Immature natural killer cell (primary cell): ENCODE measurements around the gene TMED3. TPM values are rescaled to one million over a fixed set of nuclear protein-coding genes. Genes with fewer than 3 reads are reported as not detected.
A peak's percentile ranks its signal among the peaks of the same experiment; 100 is the strongest.

Experiments
- DNase-seq, 3 donors: peaks; one replicate each; pipeline ENCODE4 v3.0.0; 2022; ENCODE audit warnings: mixed read lengths in 1 of 3
- H3K27ac Mint-ChIP-seq, 6 donors: one replicate each; pipeline ENCODE4 v1.8.0; 2020; ENCODE audit warnings: mixed read lengths in 6 of 6, mild to moderate bottlenecking in 5 of 6, inconsistent platforms in 4 of 6, moderate library complexity in 3 of 6
- H3K27me3 Mint-ChIP-seq, 3 donors: one replicate each; pipeline ENCODE4 v1.8.0; 2020 to 2021; ENCODE audit warnings: low read depth in 3 of 3, mild to moderate bottlenecking in 3 of 3, mixed read lengths in 3 of 3, moderate library complexity in 3 of 3, inconsistent platforms in 1 of 3
- H3K36me3 Mint-ChIP-seq, 3 donors: one replicate each; pipeline ENCODE4 v1.8.0; 2020; ENCODE audit warnings: mixed read lengths in 3 of 3, inconsistent platforms in 2 of 3, mild to moderate bottlenecking in 2 of 3
- H3K4me1 Mint-ChIP-seq, 2 donors: one replicate each; pipeline ENCODE4 v1.8.0; 2020; ENCODE audit warnings: inconsistent platforms in 2 of 2, mild to moderate bottlenecking in 2 of 2, mixed read lengths in 2 of 2, moderate library complexity in 1 of 2
- H3K4me3 Mint-ChIP-seq, 5 donors: one replicate each; pipeline ENCODE4 v1.8.0; 2020; ENCODE audit warnings: mild to moderate bottlenecking in 5 of 5, mixed read lengths in 5 of 5, inconsistent platforms in 3 of 5, moderate library complexity in 3 of 5
- H3K9me3 Mint-ChIP-seq, 6 donors: one replicate each; pipeline ENCODE4 v1.8.0; 2020; ENCODE audit warnings: mild to moderate bottlenecking in 6 of 6, mixed read lengths in 6 of 6, inconsistent platforms in 4 of 6, moderate library complexity in 3 of 6
- polyA plus RNA-seq, 3 donors: library from polyadenylated mRNA; unstranded; fragments of 300-500 nt; fragmentation: Illumina TruSeq; gene quantifications; one replicate each; pipeline ENCODE4 v1.2.3, GENCODE V29; 2021

The TMED3 gene
- polyA plus RNA-seq = 10 to 100 TPM; 53.6 to 82.4 (median 77.2) TPM

DNA sequence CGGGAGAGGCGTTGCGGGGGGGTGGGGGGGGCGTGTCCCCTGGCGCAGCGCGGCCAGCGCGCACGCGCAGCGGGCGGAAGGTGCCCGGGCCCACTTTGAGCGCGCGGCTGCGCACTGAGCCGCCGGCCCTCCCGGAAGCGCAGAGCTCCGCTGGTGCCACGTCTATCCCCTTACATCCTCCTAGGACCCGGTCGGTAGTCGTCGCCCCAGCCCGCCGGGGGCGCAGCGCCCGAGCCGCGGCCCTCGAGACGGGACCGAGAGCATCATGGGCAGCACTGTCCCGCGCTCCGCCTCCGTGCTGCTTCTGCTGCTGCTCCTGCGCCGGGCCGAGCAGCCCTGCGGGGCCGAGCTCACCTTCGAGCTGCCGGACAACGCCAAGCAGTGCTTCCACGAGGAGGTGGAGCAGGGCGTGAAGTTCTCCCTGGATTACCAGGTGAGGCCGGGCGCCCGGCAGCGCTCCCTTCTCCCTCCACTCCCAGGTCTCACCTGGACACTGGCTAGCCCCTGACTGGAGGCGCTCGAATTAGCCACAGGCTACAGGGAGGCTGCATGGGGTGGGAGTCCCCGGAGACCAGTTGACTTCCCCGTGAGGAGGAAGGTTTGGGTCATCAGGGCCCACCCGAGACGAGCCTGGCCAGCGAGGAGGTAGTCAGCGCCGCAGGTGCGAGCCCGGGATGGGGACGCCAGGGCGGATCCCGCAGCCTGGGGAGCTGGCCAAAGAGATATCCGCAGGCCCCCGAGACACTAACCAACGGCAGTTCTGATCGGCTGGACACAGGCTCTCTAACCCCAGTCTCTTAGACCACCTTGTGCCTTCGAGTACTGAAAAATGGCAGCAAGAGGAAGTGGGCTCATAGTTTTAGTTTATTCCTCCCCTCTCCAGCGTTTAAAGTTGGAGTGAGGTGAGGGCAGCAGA is at the start of gene TMED3:
TMED3 (plus strand) TSS at position 128 of the 916 bp plus-strand sequence; CDS start at position 266, 138 bp downstream.
- H3K9me3 Mint-ChIP-seq = no peaks in the 10 kb centered on the region
- peak within 1 kb of the TSS; percentile 83 to 89 (median 85) for H3K4me3 Mint-ChIP-seq
- peak; percentile 70 to 83 (median 82) for DNase-seq
- H3K27ac Mint-ChIP-seq = peak within 1 kb of the TSS in 4 of 6 donors; percentile 19 to 68 (median 44)
- H3K4me1 Mint-ChIP-seq = peaks cover 30 to 53% of the 10 kb centered on the region in 2 donors
- peaks cover 3 to 7% (median 4%) of the 10 kb centered on the region in 3 donors for H3K27me3 Mint-ChIP-seq
- H3K36me3 Mint-ChIP-seq = peaks cover 14 to 26% (median 20%) of the 10 kb centered on the region in 3 donors

DNA sequence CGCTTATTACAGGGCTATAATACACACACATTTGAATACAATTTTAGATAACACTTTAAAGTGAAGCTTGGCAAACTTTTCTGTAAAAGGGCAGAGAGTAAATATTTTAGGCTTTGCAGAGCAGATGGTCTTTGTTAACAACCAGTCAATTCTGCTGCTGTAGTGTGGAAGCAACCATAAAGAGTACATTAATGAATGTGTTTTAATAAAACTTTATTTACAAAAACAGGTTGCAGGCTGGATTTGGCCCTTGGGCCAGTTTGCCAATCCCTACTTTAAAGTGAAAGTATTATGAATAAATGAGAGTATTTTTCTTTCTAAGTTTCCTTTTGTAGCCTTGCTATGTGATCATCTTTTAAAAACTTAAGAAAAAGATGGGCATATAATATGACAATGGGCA is 49.1 kb upstream of the TMED3 start:
- no peak overlapping the region for H3K4me3 Mint-ChIP-seq
- H3K9me3 Mint-ChIP-seq = no peaks in the 10 kb centered on the region
- no peak for DNase-seq
- H3K27me3 Mint-ChIP-seq = peaks cover 0 to 15% (median 4%) of the 10 kb centered on the region in 3 donors
- H3K4me1 Mint-ChIP-seq = no peaks in the 10 kb centered on the region
- no peak overlapping the region for H3K27ac Mint-ChIP-seq
- no peaks in the 10 kb centered on the region for H3K36me3 Mint-ChIP-seq

DNA sequence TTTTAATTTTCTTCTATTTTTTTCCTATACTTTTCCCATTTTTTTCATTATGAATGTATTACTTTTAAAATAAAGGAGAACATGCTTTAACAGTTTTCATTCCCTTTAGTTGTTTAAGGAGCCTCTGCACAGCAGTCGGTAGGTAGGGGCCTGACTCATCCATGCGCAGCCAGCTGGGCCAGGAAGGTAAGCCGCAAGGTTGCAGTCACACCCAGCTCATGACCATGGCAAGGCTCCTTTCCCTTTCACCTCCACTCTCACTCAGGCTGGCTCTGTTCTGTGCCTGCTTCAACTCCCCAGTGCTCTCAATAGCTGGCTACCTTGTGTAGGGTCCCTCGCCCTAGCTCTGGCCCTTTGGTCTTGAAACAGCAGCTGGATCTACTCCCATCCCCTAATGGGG is 45.7 kb upstream of the TMED3 start:
- peaks cover 0 to 10% (median 3%) of the 10 kb centered on the region in 3 donors for H3K27me3 Mint-ChIP-seq
- no peak overlapping the region for H3K27ac Mint-ChIP-seq

DNA sequence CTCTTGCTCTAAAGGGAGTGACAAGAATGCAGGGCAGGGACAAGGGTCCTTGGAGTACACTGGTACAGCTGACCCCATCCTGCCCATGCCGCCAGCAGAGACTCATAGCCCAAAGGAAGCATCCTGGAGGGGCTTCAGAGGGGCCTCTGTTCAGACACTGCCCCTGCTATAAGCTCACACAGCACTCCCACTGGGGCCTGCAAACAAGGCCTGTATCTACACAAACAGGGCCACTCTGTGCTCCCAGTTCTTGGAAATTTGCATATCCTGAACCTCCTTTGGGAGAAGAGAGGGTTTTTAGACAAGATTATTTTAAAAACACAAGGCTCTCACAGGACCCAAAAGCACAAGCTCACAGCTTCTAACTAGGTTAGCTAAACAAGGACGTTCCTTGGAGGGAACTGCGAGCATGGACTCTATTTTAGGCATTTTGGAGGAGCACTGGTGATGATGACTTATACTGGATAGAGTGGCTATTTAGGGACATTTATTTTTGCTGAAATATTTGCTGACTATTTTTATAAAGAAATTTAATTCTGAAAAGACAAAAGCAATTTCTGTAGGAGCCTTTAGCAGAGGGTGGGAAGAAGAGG is 44.8 kb upstream of the TMED3 start:
- Mint-ChIP-seq H3K9me3 (no peaks in the 10 kb centered on the region), H3K4me1 (no peaks in the 10 kb centered on the region), H3K27ac (no peak overlapping the region), H3K4me3 (no peak overlapping the region), H3K27me3 (peaks cover 0 to 8% (median 6%) of the 10 kb centered on the region in 3 donors), H3K36me3 (no peaks in the 10 kb centered on the region)
- DNase-seq = no peak

More for the DNA sequence above, 45.7 kb upstream of the TMED3 start:
- H3K36me3 Mint-ChIP-seq = no peaks in the 10 kb centered on the region
- H3K9me3 Mint-ChIP-seq = no peaks in the 10 kb centered on the region
- no peak for DNase-seq
- H3K4me3 Mint-ChIP-seq = no peak overlapping the region
- H3K4me1 Mint-ChIP-seq = no peaks in the 10 kb centered on the region

DNA sequence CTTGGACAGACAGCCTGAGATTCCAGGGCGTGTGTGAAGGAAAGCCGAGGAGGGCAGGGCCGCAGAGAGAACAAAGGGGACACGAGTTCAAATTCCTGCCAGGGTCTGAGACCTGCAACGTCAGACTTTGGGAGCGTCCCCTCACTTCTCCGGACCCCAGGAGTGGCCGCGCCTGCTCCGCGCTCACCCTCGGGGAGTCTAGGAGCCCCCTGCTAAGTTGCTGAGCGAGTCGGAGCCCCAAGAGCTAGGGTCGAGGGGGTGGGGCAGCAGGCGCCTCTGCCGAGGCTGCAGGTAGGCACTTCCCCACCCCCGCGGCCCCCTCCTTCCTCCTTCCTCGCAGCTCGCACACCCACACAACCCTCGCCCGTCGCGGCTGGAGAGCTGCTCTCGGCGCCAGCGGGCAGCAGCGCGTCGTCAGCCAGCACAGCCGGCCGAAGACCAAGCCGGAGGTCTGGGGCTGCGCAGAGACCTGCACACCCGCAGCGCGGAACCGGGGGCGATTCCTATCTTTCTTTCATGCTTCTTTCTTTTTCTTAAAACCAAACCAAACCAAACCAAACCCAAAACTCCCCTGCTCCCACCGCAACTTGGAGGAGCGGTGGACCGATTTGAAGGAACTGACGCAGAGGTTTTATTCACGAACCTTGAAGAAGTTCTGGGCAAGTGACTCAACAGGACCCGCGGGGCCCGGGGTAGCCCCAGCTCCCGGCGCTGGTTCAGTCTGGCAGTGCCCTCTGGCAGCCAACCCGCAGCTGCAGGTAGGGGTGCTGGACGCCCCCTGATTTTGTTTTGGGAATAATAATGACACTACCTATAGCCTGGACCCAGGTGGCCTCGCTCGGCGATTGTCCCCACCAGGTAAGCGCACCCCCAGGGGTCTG is 28.3 kb upstream of the TMED3 start, which contains the start of gene ANKRD34C:
ANKRD34C (plus strand) TSS at position 352 of the 881 bp plus-strand sequence. CDS start 10,563 bp downstream, outside the sequence.
- DNase-seq = no peak
- no peaks in the 10 kb centered on the region for H3K4me1 Mint-ChIP-seq
- H3K9me3 Mint-ChIP-seq = peaks cover 0 to 6% (median 1%) of the 10 kb centered on the region in 6 donors
- peaks cover 0 to 4% (median 0%) of the 10 kb centered on the region in 3 donors for H3K36me3 Mint-ChIP-seq
- H3K4me3 Mint-ChIP-seq = peak within 1 kb of the TSS in 1 of 5 donors; percentile 5
- no peak within 1 kb of the TSS for H3K27ac Mint-ChIP-seq
- peaks cover 14 to 31% (median 26%) of the 10 kb centered on the region in 3 donors for H3K27me3 Mint-ChIP-seq

DNA sequence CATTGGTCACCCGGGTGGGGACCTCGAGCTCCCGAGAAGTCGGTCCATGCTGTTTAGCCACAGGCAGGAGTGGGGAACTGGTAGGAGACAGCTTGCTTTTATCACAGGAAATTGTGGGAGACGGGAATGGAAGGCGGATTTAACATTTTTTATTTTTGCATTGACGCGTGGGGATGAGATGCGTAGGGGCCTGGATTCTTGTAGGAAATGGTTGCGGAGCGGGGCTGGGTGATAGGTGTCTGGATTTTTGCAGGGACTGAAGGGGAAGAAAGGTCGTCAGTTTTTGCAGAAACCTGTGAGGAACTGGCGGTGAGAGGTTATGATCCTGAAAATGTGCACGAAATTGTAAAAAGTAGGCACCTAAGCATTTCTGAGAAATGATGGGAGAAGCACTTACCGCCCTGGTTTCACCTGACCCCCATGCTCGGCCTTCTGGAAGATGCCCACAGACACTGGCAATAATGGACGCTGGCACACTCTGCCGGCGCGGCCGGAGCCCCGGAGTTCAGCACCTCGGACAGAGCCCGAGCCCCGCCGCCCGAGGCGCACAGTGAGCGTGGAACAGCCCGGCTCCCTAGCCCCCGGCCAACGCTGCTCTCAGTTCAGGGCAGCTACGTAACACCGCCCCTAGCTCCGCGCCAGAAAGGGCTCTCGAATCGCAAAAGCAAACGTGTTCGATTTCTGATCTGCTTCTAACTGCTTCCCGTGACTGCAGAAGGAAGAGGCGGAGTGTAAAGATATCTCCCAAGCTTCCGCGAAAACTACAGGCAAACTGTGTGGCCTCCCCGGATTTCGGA is 27.5 kb upstream of the TMED3 start:
- Mint-ChIP-seq H3K4me1 (no peaks in the 10 kb centered on the region), H3K9me3 (peaks cover 0 to 6% (median 0%) of the 10 kb centered on the region in 6 donors), H3K27ac (no peak overlapping the region), H3K4me3 (peak overlapping the region in 1 of 5 donors; percentile 5), H3K36me3 (peaks cover 0 to 4% (median 0%) of the 10 kb centered on the region in 3 donors), H3K27me3 (peaks cover 14 to 31% (median 26%) of the 10 kb centered on the region in 3 donors)
- peak; percentile 0 to 11 (median 4) for DNase-seq

DNA sequence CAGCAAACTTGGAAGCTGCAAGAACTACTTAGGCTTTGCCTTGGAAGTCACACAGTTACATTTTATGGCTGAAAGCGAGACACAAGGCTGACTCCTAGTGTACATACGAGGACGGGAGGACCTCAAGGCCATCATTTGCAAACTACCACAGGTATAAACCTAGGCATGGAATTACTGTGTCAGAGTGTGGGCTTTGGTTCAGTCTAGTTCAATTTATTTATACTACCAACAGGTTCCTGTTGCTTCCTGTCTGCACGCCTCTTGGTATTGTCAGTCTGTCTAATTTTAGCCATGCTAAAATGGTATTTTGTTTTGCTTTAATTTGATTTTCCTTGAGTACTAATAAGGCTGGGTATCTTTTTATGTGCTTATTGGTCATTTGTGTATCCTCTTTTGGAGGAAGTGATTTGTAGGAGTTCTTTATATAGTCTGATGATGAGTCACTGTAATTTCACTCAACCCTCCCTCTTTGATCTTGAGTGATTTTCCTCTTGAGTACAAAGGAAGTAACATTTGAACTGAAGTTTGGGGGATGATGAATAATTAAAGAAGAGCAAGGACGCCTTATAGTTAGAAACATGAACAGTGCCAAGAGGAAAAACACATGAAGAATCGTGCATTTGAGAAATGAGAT is 20.2 kb upstream of the TMED3 start:
- no peak overlapping the region for H3K27ac Mint-ChIP-seq
- H3K36me3 Mint-ChIP-seq = no peaks in the 10 kb centered on the region
- H3K27me3 Mint-ChIP-seq = peaks cover 3 to 8% (median 8%) of the 10 kb centered on the region in 3 donors
- no peaks in the 10 kb centered on the region for H3K4me1 Mint-ChIP-seq
- DNase-seq = no peak
- H3K4me3 Mint-ChIP-seq = no peak overlapping the region
- no peaks in the 10 kb centered on the region for H3K9me3 Mint-ChIP-seq

DNA sequence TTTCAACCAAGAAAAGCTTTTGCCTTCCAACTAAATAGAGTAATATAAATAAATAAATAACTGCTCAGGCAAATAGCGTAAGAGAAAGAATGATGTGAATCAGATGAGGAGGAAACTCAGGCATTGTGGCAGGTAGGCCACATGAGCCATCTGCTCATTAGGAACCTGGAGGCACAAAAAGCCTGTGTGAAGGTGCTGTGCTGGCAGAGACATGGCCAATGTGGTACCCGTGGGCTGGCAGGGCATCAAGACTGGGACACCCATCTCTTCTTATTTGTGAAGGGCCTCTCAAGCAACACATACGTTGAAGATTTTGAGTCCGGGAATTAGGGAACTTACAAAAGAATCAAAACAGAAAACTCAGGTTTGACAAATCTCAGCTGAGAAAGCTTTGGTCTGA is 18.9 kb upstream of the TMED3 start:
- Mint-ChIP-seq H3K36me3 (no peaks in the 10 kb centered on the region), H3K9me3 (no peaks in the 10 kb centered on the region), H3K27ac (no peak overlapping the region), H3K27me3 (peaks cover 3 to 8% (median 8%) of the 10 kb centered on the region in 3 donors), H3K4me3 (no peak overlapping the region), H3K4me1 (no peaks in the 10 kb centered on the region)
- no peak for DNase-seq

DNA sequence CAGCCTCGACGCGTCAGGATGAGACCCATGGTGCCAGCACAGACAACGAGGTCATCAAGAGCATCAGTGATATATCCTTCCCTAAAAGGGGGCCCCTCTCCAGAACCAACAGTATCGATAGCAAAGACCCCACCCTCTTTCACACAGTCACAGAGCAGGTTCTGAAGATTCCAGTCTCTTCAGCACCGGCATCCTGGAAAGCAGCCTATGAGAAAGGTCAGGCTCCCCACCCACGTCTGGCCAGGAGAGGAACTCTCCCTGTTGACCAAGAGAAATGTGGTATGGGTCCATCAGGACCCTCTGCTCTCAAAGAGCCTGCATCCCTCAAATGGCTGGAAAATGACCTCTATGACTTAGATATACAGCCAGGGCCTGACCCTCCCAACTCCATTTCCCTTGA is 16.8 kb upstream of the TMED3 start:
- Mint-ChIP-seq H3K27me3 (peaks cover 3 to 8% (median 8%) of the 10 kb centered on the region in 3 donors), H3K4me3 (no peak overlapping the region), H3K4me1 (no peaks in the 10 kb centered on the region)

DNA sequence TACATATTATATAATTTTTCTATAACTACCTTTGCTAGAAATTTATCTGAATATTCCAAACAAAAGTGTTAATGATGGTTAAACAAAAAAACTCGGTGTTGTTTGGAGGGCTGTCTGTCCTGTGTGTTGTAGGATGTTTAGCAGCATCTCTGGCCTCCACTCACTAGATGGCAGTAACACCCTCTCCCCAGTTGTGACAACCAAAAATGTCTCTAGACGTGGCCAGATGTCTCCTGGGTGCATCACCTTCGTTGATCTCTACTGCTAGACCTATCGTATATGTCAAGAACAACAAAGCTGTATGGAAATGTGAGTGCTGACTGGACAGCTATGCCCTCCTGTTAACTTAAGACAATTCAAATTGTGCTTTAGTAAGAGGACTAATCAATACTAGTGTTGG is 14.3 kb upstream of the TMED3 start:
- H3K4me3 Mint-ChIP-seq = no peak overlapping the region
- DNase-seq = no peak
- no peak overlapping the region for H3K27ac Mint-ChIP-seq
- no peaks in the 10 kb centered on the region for H3K36me3 Mint-ChIP-seq
- H3K9me3 Mint-ChIP-seq = no peaks in the 10 kb centered on the region
- no peaks in the 10 kb centered on the region for H3K4me1 Mint-ChIP-seq
- H3K27me3 Mint-ChIP-seq = peaks cover 1 to 6% (median 5%) of the 10 kb centered on the region in 3 donors

More for the DNA sequence above, 16.8 kb upstream of the TMED3 start:
- Mint-ChIP-seq H3K36me3 (no peaks in the 10 kb centered on the region), H3K9me3 (no peaks in the 10 kb centered on the region), H3K27ac (no peak overlapping the region)
- DNase-seq = no peak

DNA sequence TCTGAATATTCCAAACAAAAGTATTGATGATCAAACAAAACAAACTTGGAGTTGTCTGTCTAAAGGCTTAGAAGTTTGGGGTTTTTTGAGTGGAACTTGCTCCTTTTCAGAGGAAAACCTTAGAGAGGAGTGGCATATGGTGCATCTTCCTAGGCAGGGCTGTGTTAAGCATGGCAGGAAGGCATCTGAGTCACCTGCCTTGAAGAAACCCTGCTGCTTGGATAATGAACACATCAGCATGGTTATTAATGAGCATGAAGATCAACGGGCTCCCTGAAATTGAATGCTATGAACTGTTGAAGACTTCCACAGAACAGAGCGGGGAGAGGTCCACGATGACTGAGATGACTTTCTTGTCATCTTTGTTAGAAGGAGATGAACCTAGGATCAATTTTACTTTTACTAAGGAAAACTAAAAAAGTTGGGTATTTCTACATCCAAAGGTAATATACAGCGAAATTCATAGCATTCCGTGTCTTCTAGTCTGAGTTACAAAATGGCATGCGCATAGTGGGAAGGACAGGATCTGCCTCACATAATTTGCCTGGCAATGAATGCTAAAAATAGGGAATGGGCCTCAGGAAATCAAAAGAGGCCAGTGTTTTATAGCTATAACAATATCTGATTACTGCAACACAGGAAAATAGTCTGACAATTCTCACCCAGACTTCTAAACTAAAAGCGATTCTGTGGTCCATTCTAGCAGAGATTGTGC is 11.6 kb upstream of the TMED3 start:
- H3K4me3 Mint-ChIP-seq = no peak overlapping the region
- DNase-seq = no peak
- no peak overlapping the region for H3K27ac Mint-ChIP-seq
- H3K36me3 Mint-ChIP-seq = no peaks in the 10 kb centered on the region
- H3K9me3 Mint-ChIP-seq = peaks cover 0 to 3% (median 0%) of the 10 kb centered on the region in 6 donors
- no peaks in the 10 kb centered on the region for H3K4me1 Mint-ChIP-seq
- H3K27me3 Mint-ChIP-seq = peaks cover 1 to 14% (median 3%) of the 10 kb centered on the region in 3 donors

DNA sequence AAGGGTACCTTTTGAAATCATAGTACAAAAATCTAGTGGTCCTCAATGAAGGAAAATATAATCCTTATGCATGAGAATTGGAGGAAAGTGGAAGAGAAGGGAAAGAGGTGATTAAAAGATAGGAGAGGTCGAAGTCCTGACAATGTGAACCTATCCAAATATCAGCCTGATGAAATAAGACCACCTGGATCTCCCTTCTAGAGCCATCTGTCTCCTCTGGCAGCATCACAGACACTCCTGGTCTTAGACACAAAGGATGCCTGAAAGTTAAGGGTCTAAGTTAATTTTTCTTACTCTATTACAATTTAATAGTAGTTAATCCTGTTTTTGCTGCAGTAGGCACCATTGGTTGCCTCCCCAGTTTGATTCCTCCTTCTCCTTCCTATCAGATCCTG is 11.1 kb upstream of the TMED3 start:
- H3K4me1 Mint-ChIP-seq = no peaks in the 10 kb centered on the region
- H3K9me3 Mint-ChIP-seq = peaks cover 0 to 3% (median 0%) of the 10 kb centered on the region in 6 donors
- no peak overlapping the region for H3K27ac Mint-ChIP-seq
- H3K27me3 Mint-ChIP-seq = peaks cover 1 to 14% (median 3%) of the 10 kb centered on the region in 3 donors
- DNase-seq = no peak
- H3K4me3 Mint-ChIP-seq = no peak overlapping the region
- H3K36me3 Mint-ChIP-seq = no peaks in the 10 kb centered on the region
